Measurements from ENCODE around the gene MCTS1. TPM values are rescaled to one million over a fixed set of nuclear protein-coding genes. Genes with fewer than 3 reads are reported as not detected.

Gene MCTS1, protein sequence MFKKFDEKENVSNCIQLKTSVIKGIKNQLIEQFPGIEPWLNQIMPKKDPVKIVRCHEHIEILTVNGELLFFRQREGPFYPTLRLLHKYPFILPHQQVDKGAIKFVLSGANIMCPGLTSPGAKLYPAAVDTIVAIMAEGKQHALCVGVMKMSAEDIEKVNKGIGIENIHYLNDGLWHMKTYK
- total RNA-seq = 25.2 and 29.3 TPM in 2 replicates

DNA sequence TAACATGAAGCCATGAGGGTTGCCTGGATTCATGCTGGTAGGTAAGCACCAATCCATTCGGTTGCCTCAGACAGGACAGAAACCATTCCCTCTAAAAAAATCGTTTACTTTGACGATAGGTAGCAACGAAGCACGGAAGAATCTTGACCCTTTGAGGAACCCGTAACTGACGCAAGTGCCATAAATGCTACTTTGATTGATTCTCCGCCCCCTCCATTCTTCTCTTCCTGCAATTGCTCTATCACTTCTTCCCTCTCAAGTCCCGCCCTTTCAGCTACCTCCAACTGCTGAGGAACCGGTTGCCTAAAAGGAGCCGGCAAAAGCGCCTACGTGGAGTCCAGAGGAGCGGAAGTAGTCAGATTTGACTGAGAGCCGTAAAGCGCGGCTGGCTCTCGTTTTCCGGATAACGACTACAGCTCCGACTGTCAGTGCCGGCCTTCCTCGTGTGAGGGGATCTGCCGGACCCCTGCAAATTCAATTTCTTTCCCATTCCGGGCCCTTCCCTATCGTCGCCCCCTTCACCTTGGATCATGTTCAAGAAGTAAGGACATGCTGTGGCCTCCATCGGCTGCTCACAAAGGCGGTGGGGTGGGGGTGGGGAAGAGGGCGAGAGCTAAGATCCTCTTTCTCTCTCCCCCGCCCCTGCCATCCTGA lies at the start of gene MCTS1:
TSS of gene MCTS1 (plus strand) at position 395 of the 654 bp plus-strand sequence. CDS start at position 531, 136 bp downstream.

DNA sequence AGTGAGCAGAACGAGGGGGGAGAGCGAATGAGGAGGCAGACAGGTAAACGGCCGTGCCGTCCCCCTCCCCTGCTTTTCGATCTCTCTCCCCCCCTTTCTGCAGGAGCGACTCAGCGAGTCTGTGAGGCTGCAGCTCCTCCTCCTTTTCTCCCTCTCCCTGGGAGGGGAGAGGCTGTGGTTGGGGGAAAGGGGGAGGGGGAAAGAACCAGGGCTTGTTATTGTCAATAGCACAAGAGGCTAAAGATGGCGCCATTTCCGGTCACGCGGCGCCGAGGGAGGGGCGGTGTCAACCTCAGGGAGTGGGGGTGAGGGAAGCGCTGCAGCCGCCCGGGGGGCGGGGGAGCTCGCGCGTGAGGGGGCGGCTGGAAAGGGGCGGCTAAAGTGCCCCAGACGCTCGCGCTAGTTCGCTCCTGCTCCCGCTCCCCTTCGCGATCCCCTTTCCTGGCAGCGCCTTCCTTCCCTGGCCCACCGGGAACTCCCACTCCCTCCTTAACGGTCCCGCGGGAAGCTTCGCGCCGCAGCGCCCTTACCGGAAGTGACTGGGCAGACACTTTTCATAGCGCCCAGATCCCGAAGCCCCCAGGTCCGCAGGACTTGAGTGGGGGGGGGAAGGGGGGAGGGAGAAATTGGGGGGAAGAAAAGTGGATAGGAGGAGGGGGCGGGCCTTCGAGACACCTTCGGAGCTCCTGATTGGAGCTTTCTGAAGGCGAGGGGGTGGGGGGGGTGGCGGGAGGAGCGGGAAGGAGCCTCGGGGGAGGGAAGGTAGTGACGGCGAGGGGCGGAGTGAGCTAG lies 42.9 kb upstream of the MCTS1 start, which contains the start of gene CUL4B:
TSS of gene CUL4B (minus strand) at position 121 of the 792 bp plus-strand sequence. CDS start 324 bp downstream, outside the sequence.

DNA sequence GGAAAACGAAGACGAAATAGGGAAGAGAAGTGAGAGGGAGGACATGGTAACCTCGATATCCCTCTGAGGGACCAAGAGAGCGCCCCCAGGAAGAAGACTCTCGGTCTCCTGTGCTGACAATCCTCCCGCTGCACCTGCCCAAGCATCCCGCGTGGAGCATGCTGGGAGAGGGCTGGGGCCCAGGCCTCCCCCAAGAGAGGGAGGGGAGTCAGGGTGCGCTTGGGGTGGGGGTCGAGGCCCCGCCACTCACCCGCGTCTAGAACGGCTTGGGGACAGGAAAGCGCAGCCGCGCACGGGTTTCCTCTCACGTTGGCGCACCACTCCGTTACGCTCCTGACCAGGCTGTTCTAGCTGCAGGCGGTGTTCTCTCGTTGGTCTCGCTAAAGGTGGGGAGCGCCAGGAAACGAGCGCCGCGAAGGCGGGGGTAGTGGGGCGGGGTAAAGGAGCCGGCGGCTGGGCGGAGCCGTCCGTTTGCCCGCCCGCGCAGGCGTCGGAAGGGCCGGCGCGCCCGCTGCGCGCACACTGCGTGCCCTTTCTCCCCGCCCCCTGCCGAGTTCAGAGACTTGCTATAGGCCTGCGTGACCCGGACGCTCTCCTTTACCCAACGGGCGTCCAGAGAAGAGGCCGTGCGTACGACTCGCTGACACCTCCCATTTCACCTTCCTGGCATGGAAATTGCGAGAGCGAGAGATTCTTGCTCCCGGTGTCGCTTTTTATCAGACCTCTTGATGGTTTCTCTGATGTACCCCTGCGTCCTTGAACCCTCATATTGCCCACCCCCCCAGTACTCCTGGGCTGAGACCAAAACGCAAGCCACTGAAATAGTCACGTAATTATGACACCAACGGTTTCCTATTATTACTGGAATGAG lies 26.0 kb downstream of the MCTS1 start, which contains the start of gene C1GALT1C1:
TSS of gene C1GALT1C1 (minus strand) at position 388 of the 871 bp plus-strand sequence. CDS start 2,888 bp downstream, outside the sequence.

Other genes starting within 250 kb of the MCTS1 start
- gene ATP1B4, start 242.0 kb upstream of the MCTS1 start, total RNA-seq = not detected in 2 replicates
- 117 and 137 TPM in 2 replicates for gene LAMP2, start 134.8 kb upstream of the MCTS1 start, total RNA-seq
- gene CUL4B, start 43.1 kb upstream of the MCTS1 start, total RNA-seq = 35.7 and 53.6 TPM in 2 replicates
- 59.7 and 63.9 TPM in 2 replicates for gene C1GALT1C1, start 26.0 kb downstream of the MCTS1 start, total RNA-seq

Measured in dermis lymphatic vessel endothelial cell (primary cell).